Left kidney (tissue), 2 donors: Measurements from ENCODE around the gene TDRD12. TPM values are rescaled to one million over a fixed set of nuclear protein-coding genes. Genes with fewer than 3 reads are reported as not detected.
"Not testable (repeated sequence)": the region's sequence is repeated elsewhere in the genome, so short reads cannot be mapped to it uniquely, and the experiment has no call there.

Experiments
- DNase-seq: peaks from one replicate; pipeline ENCODE4 v3.0.0-alpha.2; 2013
- polyA plus RNA-seq: library from polyadenylated mRNA; unstranded; fragments of 120-200 nt; gene quantifications from one replicate; pipeline ENCODE4 v1.2.1, GENCODE V29; 2013; ENCODE audit not compliant: insufficient read length

Gene TDRD12
- polyA plus RNA-seq, 1 donor, result 1.1 TPM

DNA sequence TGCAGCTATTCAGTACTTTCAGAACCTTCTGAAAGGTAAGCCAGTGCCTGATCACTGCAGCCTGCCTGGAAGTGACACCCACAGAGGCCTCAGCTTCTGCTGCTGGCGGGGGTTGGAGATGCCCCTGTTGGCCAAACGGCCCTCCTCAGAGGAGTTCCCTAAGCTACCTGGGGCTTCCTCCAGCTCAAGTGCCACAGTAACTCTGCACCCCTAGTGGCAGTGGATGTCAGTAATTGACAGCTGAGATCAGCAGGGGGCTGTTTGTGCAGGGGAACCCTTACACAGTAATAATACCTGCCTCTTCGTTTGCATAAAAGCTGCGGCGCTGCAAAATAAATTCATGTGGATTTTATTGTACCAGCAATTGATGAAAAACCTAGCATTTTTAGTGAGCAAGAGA is 28.9 kb downstream of the TDRD12 start:
- DNase-seq, result no peak

DNA sequence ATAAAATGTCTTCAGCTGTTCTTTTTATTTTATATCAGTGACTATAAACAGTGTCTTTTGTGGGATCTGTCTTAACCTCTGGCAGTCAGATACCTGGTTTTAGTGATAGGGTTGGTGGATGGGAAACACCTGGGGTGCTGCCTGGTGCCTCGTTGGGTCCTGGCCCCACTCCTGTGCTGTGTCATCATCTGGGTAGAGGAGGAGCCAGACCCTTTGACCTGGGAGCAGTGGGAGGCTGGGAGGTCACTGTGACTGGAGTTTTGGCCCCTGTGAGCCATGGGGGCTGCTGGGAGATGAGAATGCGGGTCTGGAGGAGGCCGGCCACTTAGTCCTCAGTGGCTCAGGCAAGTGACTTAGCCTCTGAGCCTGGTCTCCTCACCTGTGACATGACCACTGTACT is 29.4 kb downstream of the TDRD12 start:
- DNase-seq, result no peak

DNA sequence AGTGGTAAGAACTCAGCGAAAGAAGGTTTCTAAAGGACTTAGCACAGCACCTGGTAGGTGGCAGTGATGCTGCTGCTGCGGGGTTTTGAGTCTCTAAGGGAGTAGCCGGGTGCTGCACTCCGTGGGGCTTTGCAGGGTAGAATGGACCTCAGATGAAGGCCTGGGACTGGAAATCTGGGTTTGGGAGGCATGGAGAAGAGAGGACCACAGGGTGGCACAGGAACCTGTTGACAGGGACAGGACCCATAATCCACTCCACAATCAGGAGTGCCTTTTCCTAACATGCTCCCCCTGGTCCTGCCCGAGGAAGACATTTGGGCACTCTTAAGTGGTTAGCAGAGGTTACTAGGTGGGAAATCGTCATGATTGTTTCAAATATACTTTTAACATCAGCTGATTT is 29.8 kb downstream of the TDRD12 start:
- no peak for DNase-seq

DNA sequence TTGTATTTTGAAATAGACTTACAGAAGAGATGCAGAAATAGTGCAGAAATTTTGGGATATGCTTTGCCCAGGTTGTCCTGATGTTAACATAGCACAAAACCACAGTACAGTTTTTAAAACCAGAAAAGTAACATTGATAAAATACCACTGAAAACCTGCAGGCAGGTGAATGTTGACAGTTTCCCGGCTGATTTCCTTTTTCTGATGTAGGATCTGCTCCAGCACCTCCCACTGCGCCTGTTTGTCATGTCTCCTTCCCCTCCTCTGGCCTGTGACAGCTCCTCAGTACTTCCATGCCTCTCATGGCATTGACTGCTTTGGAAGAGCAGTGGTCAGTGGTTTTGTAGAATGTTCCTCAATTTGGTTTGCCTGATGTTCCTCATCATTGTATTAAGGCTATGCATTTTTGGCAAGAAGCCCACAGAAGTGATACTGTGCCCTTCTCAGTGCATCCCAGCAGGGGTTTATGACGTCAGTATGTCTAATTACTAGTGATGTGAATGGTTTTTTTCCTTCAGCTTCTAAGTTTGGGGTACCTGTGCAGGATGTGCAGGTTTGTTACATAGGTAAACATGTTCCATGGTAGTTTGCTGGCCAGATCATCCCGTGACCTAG is 31.0 kb downstream of the TDRD12 start:
- DNase-seq, result no peak

DNA sequence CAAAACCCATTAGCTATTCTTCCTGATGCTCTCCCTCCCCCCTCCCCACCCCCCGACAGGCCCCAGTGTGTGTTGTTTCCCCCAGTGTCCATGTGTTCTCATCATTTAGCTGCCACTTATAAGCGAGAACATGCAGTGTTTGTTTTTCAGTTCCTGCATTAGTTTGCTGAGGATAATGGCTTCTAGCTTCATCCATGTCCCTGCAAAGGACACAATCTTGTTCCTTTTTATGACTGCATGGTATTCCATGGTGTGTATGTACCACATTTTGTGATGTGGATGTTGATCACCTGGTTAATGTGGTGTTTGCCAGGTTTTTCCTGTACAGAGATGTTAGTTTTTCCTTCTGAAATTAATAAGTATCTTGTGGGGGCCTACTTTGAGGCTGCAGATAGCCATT is 31.5 kb downstream of the TDRD12 start:
- DNase-seq, result no peak

DNA sequence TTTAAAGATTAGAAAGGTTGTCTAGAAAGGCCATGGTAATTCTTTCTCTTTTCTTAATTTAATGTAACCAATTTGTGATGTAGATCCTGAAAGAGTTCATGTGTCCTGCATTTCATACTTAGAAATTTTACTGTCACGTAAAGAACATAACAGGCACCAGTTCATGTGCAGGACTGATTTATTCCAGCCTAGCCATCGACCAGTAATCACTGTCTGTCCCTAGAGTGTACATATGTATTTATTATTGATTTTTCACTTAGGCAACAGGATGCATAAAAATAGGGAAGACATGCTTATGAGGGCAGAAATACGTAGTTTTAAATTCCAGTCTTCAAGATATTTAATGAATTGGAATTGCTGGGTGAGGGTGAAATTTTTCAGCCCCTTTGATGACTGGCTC is 37.6 kb downstream of the TDRD12 start:
- no peak for DNase-seq

DNA sequence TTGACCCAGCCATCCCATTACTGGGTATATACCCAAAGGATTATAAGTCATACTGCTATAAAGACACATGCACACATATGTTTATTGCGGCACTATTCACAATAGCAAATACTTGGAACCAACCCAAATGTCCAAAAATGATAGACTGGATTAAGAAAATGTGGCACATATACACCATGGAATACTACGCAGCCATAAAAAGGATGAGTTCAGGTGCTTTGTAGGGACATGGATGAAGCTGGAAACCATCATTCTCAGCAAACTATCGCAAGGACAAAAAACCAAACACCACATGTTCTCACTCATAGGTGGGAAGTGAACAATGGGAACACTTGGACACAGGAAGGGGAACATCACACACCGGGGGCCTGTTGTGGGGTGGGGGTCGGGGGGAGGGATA is 45.8 kb downstream of the TDRD12 start:
- DNase-seq, result not testable (repeated sequence)

DNA sequence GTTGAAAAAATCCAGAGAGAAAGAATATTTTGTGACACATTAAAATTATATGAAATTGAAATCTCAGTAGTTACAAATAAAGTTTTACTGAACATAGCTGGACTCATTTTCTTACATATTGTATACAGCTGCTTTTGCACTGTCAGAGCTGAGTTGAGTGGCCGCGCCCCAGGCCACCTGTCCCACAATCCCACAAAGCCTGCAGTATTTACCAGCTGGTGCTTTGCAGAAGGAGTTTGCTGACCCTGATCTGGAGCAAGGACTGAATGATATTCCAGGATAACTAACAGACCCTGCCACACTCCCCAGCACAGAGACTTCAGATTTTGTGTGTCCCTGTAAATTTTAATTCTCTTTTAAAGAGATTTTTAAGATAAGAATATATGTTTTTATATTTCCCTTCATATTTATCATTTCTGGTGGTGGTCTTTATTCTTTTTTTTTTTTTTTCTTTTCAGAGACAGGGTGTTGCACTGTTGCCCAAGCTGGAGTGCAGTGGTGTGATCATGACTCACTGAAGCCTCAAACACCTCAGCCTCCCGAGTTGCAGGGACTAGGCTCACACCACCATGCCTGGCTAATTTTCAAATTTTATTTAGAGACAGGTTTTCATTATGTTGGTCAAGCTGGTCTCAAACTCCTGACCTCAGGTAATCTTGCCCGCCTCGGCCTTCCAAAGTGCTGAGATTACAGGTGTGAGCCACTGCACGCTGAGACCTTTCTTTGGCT is 48.5 kb downstream of the TDRD12 start:
- no peak for DNase-seq

DNA sequence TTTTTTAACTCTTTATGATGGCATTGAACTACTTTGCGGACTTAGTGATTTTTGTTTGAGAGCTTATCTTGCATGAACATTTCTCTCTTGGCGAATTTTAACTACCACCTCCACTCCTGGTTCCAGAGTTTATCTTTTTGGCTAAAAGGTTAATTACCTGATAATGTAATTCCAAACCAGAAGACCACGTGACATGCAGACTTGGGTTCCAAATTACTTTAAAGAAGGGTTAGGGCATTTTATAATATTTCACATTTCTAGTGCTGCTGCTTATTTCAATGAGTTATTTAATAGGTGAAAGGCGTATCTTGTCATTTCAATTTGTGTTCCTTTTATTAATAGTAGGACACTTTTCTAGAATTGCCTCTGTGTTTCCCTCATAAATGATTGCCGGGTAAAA is 52.0 kb downstream of the TDRD12 start:
- no peak for DNase-seq

DNA sequence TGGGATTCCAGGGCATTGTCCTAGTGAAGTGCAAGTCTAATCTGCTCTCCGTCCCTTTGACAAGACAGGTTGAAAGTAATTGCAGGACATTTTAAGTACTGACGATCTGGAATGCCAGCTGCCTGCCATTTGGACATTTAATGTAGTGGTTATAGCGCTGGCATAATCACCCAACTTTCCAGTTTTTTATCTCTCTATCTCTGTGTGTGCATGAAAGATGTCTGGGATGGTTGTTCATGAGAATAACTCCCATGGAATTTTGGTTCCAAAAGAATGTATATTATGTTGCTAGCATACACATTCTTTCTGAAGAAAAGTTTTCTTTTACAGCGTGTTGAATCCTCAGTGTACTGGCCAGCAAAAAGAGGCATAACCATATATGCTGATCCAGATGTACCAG is 53.6 kb downstream of the TDRD12 start:
- no peak for DNase-seq

DNA sequence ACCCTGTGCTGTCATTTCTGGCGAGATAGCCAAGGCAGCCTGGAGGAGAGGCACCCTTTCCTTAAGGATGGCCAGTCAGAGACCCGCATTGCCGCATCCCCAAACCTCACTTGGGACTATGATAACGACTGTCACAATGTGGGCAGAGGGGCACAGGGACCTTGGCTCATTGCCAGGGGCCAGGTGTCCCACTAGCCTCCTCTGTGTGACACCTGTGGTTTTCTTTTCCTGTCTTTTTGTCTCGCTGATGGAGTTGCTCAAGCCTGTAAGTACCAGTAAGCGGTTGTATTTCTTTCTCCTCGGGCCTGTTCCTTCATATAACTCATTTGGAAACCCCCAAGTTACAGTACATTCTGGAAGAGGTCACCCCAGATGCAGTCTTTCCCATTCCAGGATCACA is 59.5 kb downstream of the TDRD12 start:
- no peak for DNase-seq

DNA sequence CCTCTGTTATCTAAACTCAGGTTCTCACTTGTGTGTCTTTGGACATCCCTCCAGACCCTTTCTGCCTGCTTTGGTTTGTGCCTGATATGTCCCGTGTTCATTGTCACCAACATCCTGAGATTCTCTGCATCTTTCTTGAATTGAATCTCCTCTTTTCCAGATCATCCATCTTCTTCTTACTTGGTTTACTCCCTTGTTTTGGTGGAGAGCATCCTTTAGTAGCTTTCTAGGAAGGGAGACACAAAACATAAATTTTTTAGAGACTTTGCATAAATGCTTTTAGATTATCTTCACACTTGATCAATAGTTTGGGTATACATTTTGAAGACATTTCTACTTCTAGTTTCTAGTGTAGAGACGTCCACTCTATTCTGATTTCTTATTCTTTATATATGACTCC is 61.7 kb downstream of the TDRD12 start:
- no peak for DNase-seq

DNA sequence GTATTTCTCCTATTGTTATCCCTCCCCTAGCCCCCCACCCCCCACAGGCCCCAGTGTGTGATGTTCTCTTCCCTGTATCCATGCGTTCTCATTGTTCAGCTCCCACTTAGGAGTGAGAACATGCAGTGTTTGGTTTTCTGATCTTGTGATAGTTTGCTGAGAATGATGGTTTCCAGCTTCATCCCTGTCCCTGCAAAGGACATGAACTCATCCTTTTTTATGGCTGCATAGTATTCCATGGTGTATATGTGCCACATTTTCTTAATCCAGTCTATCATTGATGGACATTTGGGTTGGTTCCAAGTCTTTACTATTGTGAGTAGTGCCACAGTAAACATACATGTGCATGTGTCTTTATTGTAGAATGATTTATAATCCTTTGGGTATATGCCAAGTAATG is 62.5 kb downstream of the TDRD12 start:
- DNase-seq, result not testable (repeated sequence)

DNA sequence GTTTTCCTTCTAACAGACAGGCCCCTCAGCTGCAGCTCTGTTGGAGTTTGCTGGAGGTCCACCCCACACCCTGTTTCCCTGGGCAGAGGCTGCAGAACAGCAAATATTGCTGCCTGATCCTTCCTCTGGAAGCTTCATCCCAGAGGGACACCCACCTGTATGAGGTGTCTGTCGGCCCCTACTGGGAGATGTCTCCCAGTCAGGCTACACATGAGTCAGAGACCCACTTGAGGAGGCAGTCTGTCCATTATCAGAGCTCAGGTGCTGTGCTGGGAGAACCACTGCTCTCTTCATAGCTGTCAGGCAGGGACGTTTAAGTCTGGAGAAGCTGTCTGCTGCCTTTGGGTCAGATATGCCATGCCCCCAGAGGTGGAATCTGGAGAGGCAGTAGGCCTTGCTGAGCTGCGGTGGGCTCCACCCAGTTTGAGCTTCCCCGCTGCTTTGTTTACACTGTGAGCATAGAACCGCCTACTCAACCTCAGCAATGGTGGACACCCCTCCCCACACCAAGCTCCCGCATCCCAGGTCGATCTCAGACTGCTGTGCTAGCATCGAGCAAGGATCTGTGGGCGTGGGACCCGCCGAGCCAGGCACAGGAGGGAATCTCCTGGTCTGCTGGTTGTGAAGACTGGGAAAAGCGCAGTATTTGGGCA is 67.7 kb downstream of the TDRD12 start:
- not testable (repeated sequence) for DNase-seq

DNA sequence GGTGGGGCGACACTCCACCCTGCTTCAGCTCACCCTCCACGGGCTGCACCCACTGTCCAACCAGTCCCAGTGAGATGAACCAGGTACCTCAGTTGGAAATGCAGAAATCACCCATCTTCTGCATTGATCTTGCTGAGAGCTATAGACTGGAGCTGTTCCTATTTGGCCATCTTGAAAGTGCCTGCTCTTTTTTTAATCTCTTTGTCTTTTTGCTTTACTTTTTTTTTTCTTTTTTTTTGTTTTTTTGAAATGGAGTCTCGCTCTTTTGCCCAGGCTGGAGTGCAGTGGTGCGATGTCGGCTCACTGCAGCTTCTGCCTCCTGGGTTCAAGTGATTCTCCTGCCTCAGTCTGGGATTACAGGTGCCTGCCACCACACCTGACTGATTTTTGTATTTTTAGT is 68.3 kb downstream of the TDRD12 start:
- not testable (repeated sequence) for DNase-seq

DNA sequence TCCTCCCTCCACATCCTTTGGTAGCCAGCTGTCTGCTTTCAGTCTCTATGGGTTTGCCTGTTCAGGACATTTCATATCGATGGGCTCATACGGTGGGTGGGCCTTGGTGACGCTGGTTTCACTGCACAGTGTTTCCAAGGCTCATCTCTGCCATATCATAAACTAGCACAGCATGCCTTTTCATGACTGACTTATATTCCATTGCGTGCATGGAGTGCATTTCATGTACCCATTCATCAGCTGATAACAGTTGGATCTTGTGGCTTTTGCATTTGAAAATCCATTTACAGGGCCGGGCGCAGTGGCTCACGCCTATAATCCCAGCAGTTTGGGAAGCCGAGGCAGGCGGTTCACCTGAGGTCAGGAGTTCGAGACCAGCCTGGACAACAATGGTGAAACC is 69.9 kb downstream of the TDRD12 start:
- DNase-seq, result no peak

DNA sequence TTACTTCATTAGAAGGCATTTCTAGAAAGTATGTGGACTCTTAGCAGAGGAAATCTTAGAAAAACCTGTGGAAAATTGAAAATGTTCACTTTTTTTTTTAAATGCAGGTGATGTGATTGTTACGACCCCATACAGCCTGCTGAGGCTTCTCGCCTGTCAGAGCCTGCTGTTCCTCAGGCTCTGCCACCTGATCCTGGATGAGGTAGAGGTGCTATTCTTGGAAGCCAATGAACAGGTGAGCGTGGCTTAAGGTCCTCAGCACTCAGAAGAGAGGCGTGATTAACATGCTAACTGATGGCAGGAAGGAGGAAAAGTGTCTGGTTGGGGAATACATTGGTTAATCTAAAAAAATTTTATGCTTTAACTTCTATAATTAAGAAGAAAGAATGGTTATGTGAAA is 78.6 kb downstream of the TDRD12 start:
- DNase-seq, result no peak

DNA sequence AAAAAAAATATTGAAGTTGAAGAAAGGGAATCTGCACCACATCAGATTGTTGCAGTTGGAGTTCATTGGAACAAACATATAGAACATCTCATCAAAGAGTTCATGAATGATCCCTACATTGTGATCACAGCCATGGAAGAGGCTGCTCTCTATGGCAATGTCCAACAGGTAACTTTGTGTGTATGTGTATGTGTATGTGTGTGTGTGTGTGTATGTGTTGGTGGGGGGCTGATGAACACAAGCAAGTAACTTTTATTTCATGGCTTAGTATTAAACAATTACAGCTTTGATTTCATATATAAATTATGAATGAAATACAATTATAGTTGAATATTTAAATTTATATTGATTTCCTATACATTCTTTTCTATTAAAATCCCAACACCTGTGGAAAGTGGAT is 80.6 kb downstream of the TDRD12 start:
- DNase-seq, result no peak

DNA sequence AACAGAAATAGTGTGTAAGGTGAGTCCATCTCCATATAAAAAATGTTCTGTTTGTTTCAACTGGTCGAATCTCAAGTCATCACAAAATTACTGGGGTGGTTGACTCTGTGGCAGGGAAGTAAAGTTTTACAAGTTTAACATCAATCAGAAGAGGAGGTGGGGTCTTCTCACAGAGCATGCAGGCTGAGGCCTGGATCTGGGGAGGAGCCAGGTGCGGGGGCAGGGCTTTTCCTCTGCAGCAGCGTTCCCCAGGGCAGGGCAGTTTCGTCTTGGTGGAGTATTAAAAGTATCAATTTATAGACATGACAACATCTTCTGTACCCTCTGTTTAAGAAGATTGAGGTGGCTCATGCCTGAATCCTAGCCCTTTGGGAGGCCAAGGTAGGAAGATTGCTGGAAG is 81.2 kb downstream of the TDRD12 start:
- DNase-seq, result no peak

DNA sequence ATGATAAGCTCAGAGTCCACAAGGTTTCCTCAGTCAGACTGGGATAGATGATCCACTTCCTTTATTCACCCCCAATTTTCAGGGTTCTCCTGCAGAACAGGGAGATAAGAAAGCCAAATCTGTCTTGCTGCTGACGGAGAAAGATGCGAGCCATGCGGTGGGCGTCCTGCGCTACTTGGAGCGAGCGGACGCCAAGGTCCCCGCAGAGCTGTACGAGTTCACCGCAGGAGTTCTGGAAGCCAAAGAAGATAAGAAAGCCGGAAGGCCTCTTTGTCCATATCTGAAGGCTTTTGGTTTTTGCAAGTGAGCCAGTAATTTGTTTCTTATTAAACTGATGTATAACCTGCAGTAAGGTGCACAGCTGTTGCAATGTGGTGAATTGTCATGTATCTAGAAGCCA is 83.3 kb downstream of the TDRD12 start:
- no peak for DNase-seq

DNA sequence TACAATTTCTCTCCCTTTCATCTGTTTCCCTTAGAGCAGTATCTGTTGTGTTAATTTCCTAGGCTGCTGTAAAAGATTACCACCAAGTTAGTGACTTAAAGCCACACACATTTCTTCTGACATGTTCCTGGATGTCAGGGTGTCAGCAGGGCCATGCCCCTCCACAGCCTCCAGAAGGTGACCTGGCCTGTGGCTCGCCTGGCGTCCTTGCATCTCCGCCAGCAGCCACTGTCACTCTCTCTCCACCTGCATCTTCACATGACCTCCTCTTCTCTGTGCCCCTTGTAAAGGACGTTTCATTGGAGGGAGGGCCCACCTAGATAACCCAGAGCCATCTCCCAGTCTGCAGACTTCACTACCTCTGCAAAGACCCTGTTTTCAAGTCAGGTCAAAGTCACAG is 88.7 kb downstream of the TDRD12 start:
- DNase-seq, result no peak

DNA sequence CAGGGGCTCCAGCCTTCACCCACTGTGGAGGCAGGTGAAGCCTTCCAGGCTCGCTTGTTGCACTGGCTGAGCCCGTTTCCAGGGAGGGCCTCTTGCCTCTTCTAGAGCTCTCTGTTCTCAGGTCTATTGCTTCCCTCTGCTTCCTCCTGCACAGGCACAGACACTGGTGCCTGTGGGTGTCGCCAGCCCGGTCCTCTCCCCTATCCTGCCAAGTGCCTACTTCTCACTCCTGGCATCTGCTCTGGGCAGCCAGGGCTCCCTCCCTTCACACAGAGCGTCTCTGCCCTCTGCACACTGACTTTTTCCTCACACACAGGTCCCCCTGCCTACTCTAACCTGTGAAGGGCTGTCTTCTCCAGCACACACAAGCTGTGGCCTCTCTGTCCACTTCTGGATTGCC is 89.7 kb downstream of the TDRD12 start:
- no peak for DNase-seq

DNA sequence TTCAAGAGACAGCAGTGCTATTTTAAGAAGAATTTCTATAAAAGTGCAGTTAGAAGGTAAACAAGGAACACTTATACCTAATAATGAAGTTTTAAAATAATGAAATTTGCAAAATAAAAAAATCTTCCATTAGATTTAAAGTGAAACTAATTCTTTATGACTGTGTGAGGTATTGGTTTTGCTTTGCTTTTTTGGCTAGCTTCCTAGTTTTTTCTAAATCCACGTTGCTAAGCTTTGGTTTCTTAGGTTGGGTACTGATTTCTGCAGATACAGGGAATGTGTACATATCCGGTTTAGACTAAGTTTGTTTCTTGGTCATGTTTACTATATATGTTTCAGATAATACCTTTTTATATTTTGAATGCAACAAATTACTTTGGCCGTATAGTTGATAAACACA is 90.2 kb downstream of the TDRD12 start:
- DNase-seq, result no peak

DNA sequence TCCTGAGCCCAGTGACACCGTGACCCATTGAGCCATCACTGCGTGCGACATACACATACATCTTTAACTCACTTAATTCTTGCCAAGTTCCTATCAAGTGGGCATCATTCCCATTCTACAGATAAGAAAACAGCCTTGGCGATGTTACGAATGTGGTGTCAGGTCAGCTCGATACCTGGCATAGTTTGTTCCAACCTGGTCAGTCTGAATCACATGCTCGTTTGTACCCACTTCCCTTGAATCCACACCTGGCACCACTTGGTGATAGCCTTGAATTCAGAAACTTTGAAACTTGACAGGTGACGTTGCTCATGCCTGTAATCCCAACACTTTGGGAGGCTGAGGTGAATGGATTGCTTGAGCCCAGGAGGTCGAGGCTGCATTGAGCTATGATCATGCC is 90.9 kb downstream of the TDRD12 start:
- no peak for DNase-seq
